ENCODE measurements around the gene CAPN5.

CAPN5 gene

DNA sequence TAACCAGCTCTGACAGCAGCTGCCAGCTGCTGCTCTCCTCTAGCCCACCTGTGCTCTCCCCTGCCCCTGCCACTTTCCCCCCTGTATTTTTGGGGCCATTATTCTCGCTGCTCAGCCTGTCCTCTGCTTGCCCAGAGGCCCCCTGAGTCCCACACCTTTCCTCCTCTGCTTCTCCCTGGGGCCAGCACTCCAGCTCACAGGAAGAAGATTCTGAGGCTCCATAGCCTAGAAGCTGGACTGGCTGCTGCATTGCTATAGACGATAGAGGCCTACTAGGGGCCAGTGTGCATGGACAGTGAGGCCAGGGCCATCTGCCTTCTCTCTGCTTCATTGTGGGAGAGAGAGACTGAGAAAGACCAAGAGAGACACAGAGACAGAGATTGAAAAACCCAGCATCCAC, 36.5 kb downstream of the CAPN5 start:
- no peak for TF ChIP-seq CTCF (IDR thresholded peaks at IDR 0.05; ENCODE audit: extremely low read depth, insufficient read depth, missing control alignments)
- in situ Hi-C loops (cut with MboI; ENCODE audit: low pct_unique_long_range_greater_than_20kb, low sequenced_read_pairs, unreplicated experiment), result no loop called here
- DNase-seq (ENCODE audit: low spot score), result no peak

DNA sequence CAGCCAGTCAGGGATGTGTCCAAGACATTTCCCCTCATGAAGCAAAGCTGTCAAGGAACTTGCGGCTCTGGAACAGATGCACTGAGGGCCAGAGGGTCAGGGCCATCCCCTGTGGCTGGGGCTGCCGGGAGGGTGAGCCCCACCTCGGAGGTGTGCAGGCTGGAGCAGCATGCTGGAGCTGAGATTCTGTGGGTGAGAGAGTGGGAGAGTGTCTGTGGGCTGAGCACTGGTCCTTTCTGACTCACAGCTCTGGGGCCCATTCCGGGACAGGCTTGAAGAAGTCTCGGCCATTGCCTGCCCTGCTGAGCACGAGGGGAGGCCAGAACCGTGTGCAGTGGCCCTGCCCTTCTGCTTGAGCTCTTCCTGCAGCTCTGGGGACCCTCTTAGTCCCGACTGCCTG, 38.0 kb downstream of the CAPN5 start:
- DNase-seq (ENCODE audit: low spot score), result no peak
- in situ Hi-C loops (cut with MboI; ENCODE audit: low pct_unique_long_range_greater_than_20kb, low sequenced_read_pairs, unreplicated experiment), result no loop called here
- TF ChIP-seq CTCF (IDR thresholded peaks at IDR 0.05; ENCODE audit: extremely low read depth, insufficient read depth, missing control alignments), result no peak

- DNase-seq (ENCODE audit: low spot score), result no peak
- in situ Hi-C loops (cut with MboI; ENCODE audit: low pct_unique_long_range_greater_than_20kb, low sequenced_read_pairs, unreplicated experiment), result no loop called here
- TF ChIP-seq CTCF (IDR thresholded peaks at IDR 0.05; ENCODE audit: extremely low read depth, insufficient read depth, missing control alignments), result no peak
Measured at GRCh38 chr11:77106321-77106720, 39.5 kb downstream of the CAPN5 start.

DNA sequence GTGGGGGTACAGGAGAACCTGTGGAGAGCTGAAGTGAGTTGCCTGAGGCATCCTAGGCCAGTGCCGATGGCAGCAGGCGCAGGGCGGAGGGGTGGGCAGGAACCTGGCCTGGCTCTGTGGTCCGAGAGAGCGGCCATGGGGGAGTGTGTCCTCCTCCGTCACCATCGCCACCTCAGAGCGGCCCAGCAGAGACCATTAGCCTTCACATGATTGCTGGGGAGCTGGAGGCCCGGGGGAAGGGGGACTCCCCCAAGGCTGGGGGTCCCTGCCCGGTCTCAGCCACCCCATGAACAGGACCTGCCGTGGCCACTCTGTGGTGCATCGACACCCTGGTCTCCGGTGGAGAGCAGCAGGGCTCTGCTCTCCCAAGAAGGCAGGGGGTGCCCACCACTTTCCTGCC, 40.0 kb downstream of the CAPN5 start:
- TF ChIP-seq CTCF (IDR thresholded peaks at IDR 0.05; ENCODE audit: extremely low read depth, insufficient read depth, missing control alignments), result no peak
- in situ Hi-C loops (cut with MboI; ENCODE audit: low pct_unique_long_range_greater_than_20kb, low sequenced_read_pairs, unreplicated experiment), result no loop called here
- no peak for DNase-seq (ENCODE audit: low spot score)

DNA sequence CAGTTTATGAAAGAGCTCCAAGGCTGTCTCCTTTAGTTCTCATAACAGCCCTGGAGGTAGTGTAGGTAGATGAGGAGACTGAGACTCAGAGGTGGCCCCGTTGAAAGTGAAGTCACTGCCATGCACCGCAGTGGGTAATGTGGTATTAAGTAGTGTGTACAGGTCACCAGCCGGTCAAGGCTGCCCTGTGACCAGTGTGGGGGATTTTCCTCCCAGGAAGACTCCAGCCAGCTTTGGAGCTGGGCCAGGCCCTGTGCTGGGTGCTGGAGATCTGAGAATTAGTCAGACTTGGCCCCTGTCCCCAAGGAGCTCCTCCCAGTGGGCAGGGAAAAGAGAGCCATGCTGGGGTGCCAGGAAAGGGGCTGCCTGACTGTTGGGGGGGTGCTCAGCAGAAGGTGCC, 41.2 kb downstream of the CAPN5 start:
- in situ Hi-C loops (cut with MboI; ENCODE audit: low pct_unique_long_range_greater_than_20kb, low sequenced_read_pairs, unreplicated experiment), result no loop called here
- DNase-seq (ENCODE audit: low spot score), result no peak
- no peak for TF ChIP-seq CTCF (IDR thresholded peaks at IDR 0.05; ENCODE audit: extremely low read depth, insufficient read depth, missing control alignments)

GRCh38 chr11:77108436-77108835, 41.7 kb downstream of the CAPN5 start:
- TF ChIP-seq CTCF (IDR thresholded peaks at IDR 0.05; ENCODE audit: extremely low read depth, insufficient read depth, missing control alignments), result no peak
- no peak for DNase-seq (ENCODE audit: low spot score)
- in situ Hi-C loops (cut with MboI; ENCODE audit: low pct_unique_long_range_greater_than_20kb, low sequenced_read_pairs, unreplicated experiment), result no loop called here
